ENCODE results near the gene FCER1G. TPM values are rescaled to one million over a fixed set of nuclear protein-coding genes. Genes with fewer than 3 reads are reported as not detected.

FCER1G gene
- total RNA-seq, 1 experiment from 2014 or later, result 1.5 TPM

DNA sequence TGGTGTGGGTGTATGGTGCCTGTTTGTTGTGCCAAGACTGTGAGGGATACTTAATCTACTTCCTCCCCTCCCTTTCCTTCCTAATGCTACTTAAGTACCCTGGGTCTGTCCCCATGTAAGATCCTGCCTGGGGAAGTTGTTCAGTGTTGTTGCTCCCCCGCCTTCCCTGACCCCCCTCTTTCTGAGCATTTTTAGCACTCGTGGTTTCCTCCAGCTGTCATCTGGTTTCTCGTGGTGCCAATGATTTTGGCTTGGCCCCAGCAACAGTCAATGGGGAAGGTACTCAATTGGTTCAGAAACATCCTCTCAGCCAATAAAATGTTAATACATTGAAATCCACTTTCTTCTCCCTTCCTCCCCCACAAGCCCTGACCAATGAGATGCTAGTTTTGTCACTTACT, 29.8 kb upstream of the FCER1G start:
- BruUV-seq (replicated peaks), result no TSS peak
- TF ChIP-seq, protein P1, sequence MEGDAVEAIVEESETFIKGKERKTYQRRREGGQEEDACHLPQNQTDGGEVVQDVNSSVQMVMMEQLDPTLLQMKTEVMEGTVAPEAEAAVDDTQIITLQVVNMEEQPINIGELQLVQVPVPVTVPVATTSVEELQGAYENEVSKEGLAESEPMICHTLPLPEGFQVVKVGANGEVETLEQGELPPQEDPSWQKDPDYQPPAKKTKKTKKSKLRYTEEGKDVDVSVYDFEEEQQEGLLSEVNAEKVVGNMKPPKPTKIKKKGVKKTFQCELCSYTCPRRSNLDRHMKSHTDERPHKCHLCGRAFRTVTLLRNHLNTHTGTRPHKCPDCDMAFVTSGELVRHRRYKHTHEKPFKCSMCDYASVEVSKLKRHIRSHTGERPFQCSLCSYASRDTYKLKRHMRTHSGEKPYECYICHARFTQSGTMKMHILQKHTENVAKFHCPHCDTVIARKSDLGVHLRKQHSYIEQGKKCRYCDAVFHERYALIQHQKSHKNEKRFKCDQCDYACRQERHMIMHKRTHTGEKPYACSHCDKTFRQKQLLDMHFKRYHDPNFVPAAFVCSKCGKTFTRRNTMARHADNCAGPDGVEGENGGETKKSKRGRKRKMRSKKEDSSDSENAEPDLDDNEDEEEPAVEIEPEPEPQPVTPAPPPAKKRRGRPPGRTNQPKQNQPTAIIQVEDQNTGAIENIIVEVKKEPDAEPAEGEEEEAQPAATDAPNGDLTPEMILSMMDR (IDR thresholded peaks at IDR 0.05; ENCODE audit: insufficient read depth in 1 of 2, low read depth in 1 of 2, low read length in 1 of 2, severe bottlenecking in 1 of 2, unreplicated experiment in 1 of 2), result no peak
- no peaks in the 10 kb centered on the region for H3K9me3 ChIP-seq
- Mint-ChIP-seq H3K4me3 (ENCODE audit: unreplicated experiment) (no peak overlapping the region), H3K4me1 (ENCODE audit: low read depth, unreplicated experiment) (peaks cover 6% of the 10 kb centered on the region), H3K27me3 (ENCODE audit: insufficient read depth, unreplicated experiment) (no peaks in the 10 kb centered on the region), H3K9me3 (ENCODE audit: unreplicated experiment) (no peaks in the 10 kb centered on the region), H3K27ac (ENCODE audit: unreplicated experiment) (no peak overlapping the region), H3K36me3 (ENCODE audit: insufficient read depth, unreplicated experiment) (no peaks in the 10 kb centered on the region)
- intact Hi-C loops (cut with micrococcal nuclease; ENCODE audit: unreplicated experiment), result no loop called here
- CTCF ChIA-PET, result no interaction called here
- H3K27me3 ChIP-seq (replicated peaks; ENCODE audit: control insufficient read depth, insufficient read depth, low read length), result no peaks in the 10 kb centered on the region
- POLR2A ChIA-PET, result interaction anchor here (0.6 kb wide), 1 partner anchor 9 kb away, joined by 8 read pairs; no protein-coding TSS in a partner anchor
- H3K4me3 ChIP-seq (ENCODE audit: low read depth, low read length), result no peak overlapping the region
- no peaks in the 10 kb centered on the region for H3K36me3 ChIP-seq (ENCODE audit: control insufficient read depth, insufficient read depth, low read length)
- DNase-seq, result no peak
- no peaks in the 10 kb centered on the region for H3K4me1 ChIP-seq

DNA sequence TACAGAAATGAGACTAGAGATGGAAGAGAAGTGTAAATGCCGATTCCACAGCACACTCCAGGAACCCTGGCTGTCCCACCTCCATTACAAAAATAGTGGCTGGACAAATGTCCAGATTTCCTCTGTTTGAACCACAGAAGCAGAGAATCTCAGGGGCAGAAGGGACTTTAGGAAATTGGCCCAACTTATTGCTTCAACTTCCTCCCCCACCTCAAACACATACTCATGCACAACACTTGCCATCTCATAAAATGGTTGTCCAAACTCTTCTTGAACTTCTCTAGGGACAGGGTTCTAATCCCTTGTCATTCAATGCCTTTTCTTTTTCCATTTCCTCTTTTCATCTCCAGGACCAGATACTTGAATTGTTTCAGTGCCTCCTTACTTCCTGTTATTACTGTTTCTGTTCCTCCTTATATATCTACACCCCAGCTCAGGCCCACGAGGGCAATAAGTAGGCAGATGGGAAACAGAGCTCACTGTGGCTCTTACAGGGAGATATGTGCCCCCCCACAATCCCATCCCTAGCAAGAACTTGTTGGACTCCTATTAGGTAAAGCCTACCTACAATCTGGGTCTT, 29.3 kb upstream of the FCER1G start:
- Histone ChIP-seq H3K4me3 (ENCODE audit: low read depth, low read length) (no peak overlapping the region), H3K9me3 (no peaks in the 10 kb centered on the region), H3K27me3 (replicated peaks; ENCODE audit: control insufficient read depth, insufficient read depth, low read length) (no peaks in the 10 kb centered on the region), H3K36me3 (ENCODE audit: control insufficient read depth, insufficient read depth, low read length) (no peaks in the 10 kb centered on the region), H3K4me1 (no peaks in the 10 kb centered on the region)
- Mint-ChIP-seq H3K4me3 (ENCODE audit: unreplicated experiment) (no peak overlapping the region), H3K27me3 (ENCODE audit: insufficient read depth, unreplicated experiment) (no peaks in the 10 kb centered on the region), H3K4me1 (ENCODE audit: low read depth, unreplicated experiment) (peaks cover 6% of the 10 kb centered on the region), H3K9me3 (ENCODE audit: unreplicated experiment) (no peaks in the 10 kb centered on the region), H3K36me3 (ENCODE audit: insufficient read depth, unreplicated experiment) (no peaks in the 10 kb centered on the region), H3K27ac (ENCODE audit: unreplicated experiment) (no peak overlapping the region)
- ChIA-PET POLR2A (interaction anchor here (0.6 kb wide), 1 partner anchor 9 kb away, joined by 8 read pairs; no protein-coding TSS in a partner anchor), CTCF (interaction anchor here (0.7 to 1.0 kb wide), 2 partner anchors 16 to 40 kb away, joined by 3 read pairs; partner anchors contain the start of genes NDUFS2 and TOMM40L)
- DNase-seq, result no peak
- TF ChIP-seq, protein P1 (IDR thresholded peaks at IDR 0.05; ENCODE audit: insufficient read depth in 1 of 2, low read depth in 1 of 2, low read length in 1 of 2, severe bottlenecking in 1 of 2, unreplicated experiment in 1 of 2), result no peak
- intact Hi-C loops (cut with micrococcal nuclease; ENCODE audit: unreplicated experiment), result no loop called here
- no TSS peak for BruUV-seq (replicated peaks)

DNA sequence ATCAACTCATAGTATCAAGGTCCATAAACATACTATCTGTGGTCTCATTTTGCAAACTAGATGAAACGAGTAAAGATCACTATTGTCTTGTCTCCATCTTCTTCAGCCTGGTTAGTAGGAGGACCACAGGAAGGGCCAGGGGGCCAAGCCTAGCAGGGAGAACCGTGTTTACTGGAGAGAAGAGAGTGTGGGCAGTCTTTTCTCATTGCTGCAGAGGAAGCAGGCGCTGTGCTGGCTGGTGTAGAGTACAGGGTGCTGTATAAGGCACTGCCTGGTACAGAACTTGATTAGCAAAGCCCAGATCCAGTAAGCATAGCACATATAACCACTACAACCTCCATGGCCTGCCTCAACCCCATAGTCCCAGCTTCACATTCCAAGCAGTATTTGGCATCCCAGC, 27.8 kb upstream of the FCER1G start:
- Mint-ChIP-seq H3K4me1 (ENCODE audit: low read depth, unreplicated experiment) (peaks cover 6% of the 10 kb centered on the region), H3K9me3 (ENCODE audit: unreplicated experiment) (no peaks in the 10 kb centered on the region), H3K4me3 (ENCODE audit: unreplicated experiment) (no peak overlapping the region), H3K27me3 (ENCODE audit: insufficient read depth, unreplicated experiment) (no peaks in the 10 kb centered on the region), H3K36me3 (ENCODE audit: insufficient read depth, unreplicated experiment) (no peaks in the 10 kb centered on the region), H3K27ac (ENCODE audit: unreplicated experiment) (no peak overlapping the region)
- no peak for DNase-seq
- H3K4me1 ChIP-seq, result no peaks in the 10 kb centered on the region
- ChIA-PET CTCF (no interaction called here), POLR2A (no interaction called here)
- no peaks in the 10 kb centered on the region for H3K36me3 ChIP-seq (ENCODE audit: control insufficient read depth, insufficient read depth, low read length)
- no TSS peak for BruUV-seq (replicated peaks)
- intact Hi-C loops (cut with micrococcal nuclease; ENCODE audit: unreplicated experiment), result no loop called here
- H3K27me3 ChIP-seq (replicated peaks; ENCODE audit: control insufficient read depth, insufficient read depth, low read length), result no peaks in the 10 kb centered on the region
- no peaks in the 10 kb centered on the region for H3K9me3 ChIP-seq
- no peak overlapping the region for H3K4me3 ChIP-seq (ENCODE audit: low read depth, low read length)
- TF ChIP-seq, protein P1 (IDR thresholded peaks at IDR 0.05; ENCODE audit: insufficient read depth in 1 of 2, low read depth in 1 of 2, low read length in 1 of 2, severe bottlenecking in 1 of 2, unreplicated experiment in 1 of 2), result no peak

Measured in Caco-2 (cell line).